SK-N-SH treated with all-trans-retinoic acid at 6 μM for 48 hours (cell line): Measurements from ENCODE around the gene PPIL1.

Experiments used
- ATAC-seq: fragments of 200-7000 bp; cut with Tn5 transposase; 3 replicates; pipeline ENCODE4 v1.9.1; 2020; ENCODE audit warnings: mild to moderate bottlenecking, moderate library complexity
- ARNTL ChIP-seq: fragments of 450-650 bp; formaldehyde crosslinking; IDR thresholded peaks from 2 replicates; pipeline ENCODE4 v1.5.0; 2020; ENCODE audit warnings: low read depth, mild to moderate bottlenecking, moderate library complexity, borderline replicate concordance
- BACH2 ChIP-seq: fragments of 250-450 bp; sonication (Bioruptor Pico); IDR thresholded peaks from 2 replicates; pipeline ENCODE4 v1.9.0; 2021; ENCODE audit warnings: mild to moderate bottlenecking, borderline replicate concordance
- CSDC2 ChIP-seq: fragments of 250-450 bp; sonication (Bioruptor Pico); IDR thresholded peaks from 2 replicates; pipeline ENCODE4 v1.5.0; 2020; ENCODE audit warnings: mild to moderate bottlenecking, moderate library complexity
- CSRNP3 ChIP-seq: fragments of 250-450 bp; sonication (Bioruptor Pico); IDR thresholded peaks from 2 replicates; pipeline ENCODE4 v1.5.1; 2021; ENCODE audit warnings: mild to moderate bottlenecking, moderate library complexity
- ESRRG ChIP-seq: fragments of 250-450 bp; sonication (Bioruptor Pico); IDR thresholded peaks from 2 replicates; pipeline ENCODE4 v1.6.1; 2021; ENCODE audit warnings: mild to moderate bottlenecking
- GLIS3 ChIP-seq: fragments of 250-450 bp; sonication (Bioruptor Pico); IDR thresholded peaks from 2 replicates; pipeline ENCODE4 v1.5.0; 2020; ENCODE audit warnings: mild to moderate bottlenecking, moderate library complexity
- ISL1 ChIP-seq: fragments of 250-450 bp; sonication (Bioruptor Pico); IDR thresholded peaks from 2 replicates; pipeline ENCODE4 v2.1.2; 2022; ENCODE audit warnings: mild to moderate bottlenecking, moderate library complexity
- OSR1 ChIP-seq: fragments of 250-450 bp; sonication (Bioruptor Pico); IDR thresholded peaks from 2 replicates; pipeline ENCODE4 v1.8.0; 2022; ENCODE audit warnings: moderate library complexity, mild to moderate bottlenecking, inconsistent platforms
- PATZ1 ChIP-seq: fragments of 250-450 bp; sonication (Bioruptor Pico); IDR thresholded peaks from 2 replicates; pipeline ENCODE4 v1.8.0; 2020; ENCODE audit warnings: mild to moderate bottlenecking, moderate library complexity, borderline replicate concordance
- POU6F1 ChIP-seq: fragments of 250-450 bp; sonication (Bioruptor Pico); IDR thresholded peaks from 2 replicates; pipeline ENCODE4 v1.8.0; 2021; ENCODE audit warnings: low read depth, mild to moderate bottlenecking, moderate library complexity, borderline replicate concordance
- PPARA ChIP-seq: fragments of 250-450 bp; sonication (Bioruptor Pico); IDR thresholded peaks from 2 replicates; pipeline ENCODE4 v1.5.0; 2020; ENCODE audit warnings: mild to moderate bottlenecking, borderline replicate concordance
- RARB ChIP-seq: fragments of 250-450 bp; sonication (Bioruptor Pico); IDR thresholded peaks from 2 replicates; pipeline ENCODE4 v1.8.0; 2021; ENCODE audit warnings: mild to moderate bottlenecking, moderate library complexity
- SNAI2 ChIP-seq: fragments of 250-450 bp; sonication (Bioruptor Pico); IDR thresholded peaks from 2 replicates; pipeline ENCODE4 v1.5.0; 2020; ENCODE audit warnings: mild to moderate bottlenecking, moderate library complexity
- TCF4 ChIP-seq: fragments of 250-450 bp; sonication (Bioruptor Pico); IDR thresholded peaks from 2 replicates; pipeline ENCODE4 v1.8.0; 2021; ENCODE audit warnings: mild to moderate bottlenecking, moderate library complexity, borderline replicate concordance
- ZC3H10 ChIP-seq: fragments of 250-450 bp; sonication (Bioruptor Pico); IDR thresholded peaks from 2 replicates; pipeline ENCODE4 v1.5.1; 2021; ENCODE audit warnings: mild to moderate bottlenecking, moderate library complexity
- ZFP3 ChIP-seq: fragments of 250-450 bp; sonication (Bioruptor Pico); IDR thresholded peaks from 2 replicates; pipeline ENCODE4 v1.5.0; 2020; ENCODE audit warnings: mild to moderate bottlenecking, moderate library complexity
- ZFP30 ChIP-seq: fragments of 450-650 bp; formaldehyde crosslinking; IDR thresholded peaks from 2 replicates; pipeline ENCODE4 v1.5.0; 2022; ENCODE audit warnings: mild to moderate bottlenecking, moderate library complexity
- ZNF565 ChIP-seq: fragments of 450-650 bp; formaldehyde crosslinking; conservative IDR thresholded peaks from 2 replicates; pipeline ENCODE4 v1.5.0; 2020; ENCODE audit warnings: low read depth, mild to moderate bottlenecking, moderate library complexity
- ZNF8 ChIP-seq: fragments of 450-650 bp; formaldehyde crosslinking; IDR thresholded peaks from 2 replicates; pipeline ENCODE4 v1.5.0; 2020; ENCODE audit warnings: mild to moderate bottlenecking, moderate library complexity
- TF ChIP-seq, protein P1 (sequence below): fragments of 250-450 bp; sonication (Bioruptor Pico); IDR thresholded peaks from 2 replicates; pipeline ENCODE4 v1.5.0; 2020; ENCODE audit warnings: mild to moderate bottlenecking, moderate library complexity
- TF ChIP-seq, protein P2 (sequence below): fragments of 250-450 bp; sonication (Bioruptor Pico); IDR thresholded peaks from 2 replicates; pipeline ENCODE4 v1.5.1; 2020; ENCODE audit warnings: low read depth, mild to moderate bottlenecking, moderate library complexity

PPIL1 gene

DNA sequence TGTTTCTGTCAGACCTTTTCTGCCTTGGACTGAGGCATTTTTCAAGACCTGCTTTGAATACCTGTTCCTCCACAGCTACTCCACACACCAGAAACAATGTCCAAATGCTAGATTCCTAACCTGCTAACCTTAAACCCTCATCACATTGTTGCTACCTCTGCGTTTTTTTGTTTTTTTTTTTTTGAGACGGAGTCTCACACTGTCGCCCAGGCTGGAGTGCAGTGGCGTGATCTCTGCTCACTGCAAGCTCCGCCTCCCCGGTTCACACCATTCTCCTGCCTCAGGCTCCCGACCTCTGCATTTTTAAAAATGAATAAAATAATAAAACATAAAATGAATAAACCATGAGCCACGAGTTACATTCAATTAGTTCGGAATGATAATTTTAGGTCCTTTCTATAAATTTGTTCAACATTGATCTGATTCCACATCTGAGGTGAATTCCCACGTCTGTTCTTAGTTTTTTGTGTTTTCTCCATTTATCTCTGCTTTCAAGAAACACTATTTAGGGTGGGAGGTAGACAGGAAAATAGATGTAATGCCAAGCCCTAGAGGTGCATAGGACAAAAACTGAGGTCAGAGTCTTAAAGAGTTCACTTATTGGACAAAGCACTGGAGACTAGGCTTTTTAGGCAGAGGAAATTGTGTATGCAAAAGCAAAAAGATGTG lies 12.5 kb upstream of the PPIL1 start (continued):
- TF ChIP-seq, protein P1, sequence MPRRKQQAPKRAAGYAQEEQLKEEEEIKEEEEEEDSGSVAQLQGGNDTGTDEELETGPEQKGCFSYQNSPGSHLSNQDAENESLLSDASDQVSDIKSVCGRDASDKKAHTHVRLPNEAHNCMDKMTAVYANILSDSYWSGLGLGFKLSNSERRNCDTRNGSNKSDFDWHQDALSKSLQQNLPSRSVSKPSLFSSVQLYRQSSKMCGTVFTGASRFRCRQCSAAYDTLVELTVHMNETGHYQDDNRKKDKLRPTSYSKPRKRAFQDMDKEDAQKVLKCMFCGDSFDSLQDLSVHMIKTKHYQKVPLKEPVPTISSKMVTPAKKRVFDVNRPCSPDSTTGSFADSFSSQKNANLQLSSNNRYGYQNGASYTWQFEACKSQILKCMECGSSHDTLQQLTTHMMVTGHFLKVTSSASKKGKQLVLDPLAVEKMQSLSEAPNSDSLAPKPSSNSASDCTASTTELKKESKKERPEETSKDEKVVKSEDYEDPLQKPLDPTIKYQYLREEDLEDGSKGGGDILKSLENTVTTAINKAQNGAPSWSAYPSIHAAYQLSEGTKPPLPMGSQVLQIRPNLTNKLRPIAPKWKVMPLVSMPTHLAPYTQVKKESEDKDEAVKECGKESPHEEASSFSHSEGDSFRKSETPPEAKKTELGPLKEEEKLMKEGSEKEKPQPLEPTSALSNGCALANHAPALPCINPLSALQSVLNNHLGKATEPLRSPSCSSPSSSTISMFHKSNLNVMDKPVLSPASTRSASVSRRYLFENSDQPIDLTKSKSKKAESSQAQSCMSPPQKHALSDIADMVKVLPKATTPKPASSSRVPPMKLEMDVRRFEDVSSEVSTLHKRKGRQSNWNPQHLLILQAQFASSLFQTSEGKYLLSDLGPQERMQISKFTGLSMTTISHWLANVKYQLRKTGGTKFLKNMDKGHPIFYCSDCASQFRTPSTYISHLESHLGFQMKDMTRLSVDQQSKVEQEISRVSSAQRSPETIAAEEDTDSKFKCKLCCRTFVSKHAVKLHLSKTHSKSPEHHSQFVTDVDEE = no peak
- TF ChIP-seq ZC3H10 (CRISPR knock-in tag) = no peak
- TF ChIP-seq CSRNP3 (CRISPR knock-in tag) = no peak
- TF ChIP-seq ESRRG (CRISPR knock-in tag) = no peak
- TF ChIP-seq ZFP30 = no peak
- no peak for TF ChIP-seq CSDC2 (CRISPR knock-in tag)
- no peak for TF ChIP-seq OSR1 (CRISPR knock-in tag)
- TF ChIP-seq ISL1 = no peak
- TF ChIP-seq PPARA = no peak
- TF ChIP-seq, protein P2, sequence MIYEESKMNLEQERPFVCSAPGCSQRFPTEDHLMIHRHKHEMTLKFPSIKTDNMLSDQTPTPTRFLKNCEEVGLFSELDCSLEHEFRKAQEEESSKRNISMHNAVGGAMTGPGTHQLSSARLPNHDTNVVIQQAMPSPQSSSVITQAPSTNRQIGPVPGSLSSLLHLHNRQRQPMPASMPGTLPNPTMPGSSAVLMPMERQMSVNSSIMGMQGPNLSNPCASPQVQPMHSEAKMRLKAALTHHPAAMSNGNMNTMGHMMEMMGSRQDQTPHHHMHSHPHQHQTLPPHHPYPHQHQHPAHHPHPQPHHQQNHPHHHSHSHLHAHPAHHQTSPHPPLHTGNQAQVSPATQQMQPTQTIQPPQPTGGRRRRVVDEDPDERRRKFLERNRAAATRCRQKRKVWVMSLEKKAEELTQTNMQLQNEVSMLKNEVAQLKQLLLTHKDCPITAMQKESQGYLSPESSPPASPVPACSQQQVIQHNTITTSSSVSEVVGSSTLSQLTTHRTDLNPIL (CRISPR knock-in tag) = no peak
- TF ChIP-seq TCF4 (CRISPR knock-in tag) = no peak

DNA sequence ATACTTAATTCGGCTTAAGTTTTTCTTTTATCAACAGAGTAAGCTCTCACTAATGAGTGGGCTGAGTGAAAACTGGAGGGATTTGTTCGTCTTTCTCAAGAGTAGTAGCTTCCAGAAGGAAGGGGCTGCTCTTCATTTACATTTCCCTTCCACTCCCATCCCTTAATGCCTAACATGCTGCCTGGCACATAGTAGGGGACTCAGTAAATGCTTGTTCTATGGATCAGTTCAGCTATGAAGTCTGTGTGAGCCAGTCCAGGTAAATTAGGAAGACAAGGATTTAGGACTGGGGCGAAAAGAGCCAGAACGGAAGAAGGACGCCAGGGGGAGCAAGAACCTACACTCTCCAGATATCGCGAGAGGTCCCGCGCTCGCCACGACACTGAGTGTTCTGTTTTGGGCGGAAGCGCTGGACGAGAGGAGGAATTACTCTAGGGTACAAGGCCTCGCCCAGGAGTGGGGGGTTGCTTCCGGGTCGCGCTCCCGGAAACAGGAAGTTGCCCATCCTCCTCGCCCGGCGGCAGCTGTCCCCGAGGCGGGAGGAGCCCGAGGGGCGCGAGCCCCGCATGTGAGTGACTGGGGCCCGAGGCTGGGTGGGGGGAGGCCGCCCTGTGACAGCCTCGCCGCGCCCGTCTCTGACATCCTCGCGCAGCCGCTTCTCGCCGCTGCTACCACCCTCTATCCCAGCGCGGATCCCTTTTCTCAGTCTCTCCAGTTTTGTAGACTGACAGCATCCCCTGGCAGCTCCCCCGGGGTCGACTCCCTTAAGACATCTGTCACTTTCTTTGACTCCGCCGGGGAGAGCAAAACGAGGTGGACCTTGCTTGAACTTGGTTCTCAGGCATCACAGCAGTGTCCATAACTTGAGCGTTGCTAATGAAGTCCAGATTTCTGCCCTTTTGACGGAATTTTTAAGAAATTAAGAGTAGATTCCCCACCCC lies 11.1 kb upstream of the PPIL1 start, which contains the start of gene C6orf89:
Gene C6orf89 (plus strand): TSS at position 492 of the 941 bp plus-strand sequence. CDS start 13,493 bp downstream, outside the sequence.
- peak; percentile 100 for ATAC-seq
- TF ChIP-seq GLIS3 (CRISPR knock-in tag) = no peak
- TF ChIP-seq POU6F1 = no peak
- TF ChIP-seq CSRNP3 (CRISPR knock-in tag) = no peak
- TF ChIP-seq ARNTL (CRISPR knock-in tag) = no peak
- TF ChIP-seq RARB (CRISPR knock-in tag) = no peak
- TF ChIP-seq ZFP30 = no peak
- TF ChIP-seq PPARA = no peak
- no peak for TF ChIP-seq ZNF8 (CRISPR knock-in tag)
- TF ChIP-seq, protein P2 (CRISPR knock-in tag) = no peak
- TF ChIP-seq, protein P1 = no peak
- TF ChIP-seq ZFP3 = no peak
- TF ChIP-seq SNAI2 = no peak
- TF ChIP-seq ISL1 = no peak
- no peak for TF ChIP-seq ZNF565 (CRISPR knock-in tag)
- TF ChIP-seq CSDC2 (CRISPR knock-in tag) = no peak
- no peak for TF ChIP-seq ZC3H10 (CRISPR knock-in tag)
- no peak for TF ChIP-seq PATZ1
- no peak for TF ChIP-seq BACH2 (CRISPR knock-in tag)
